WTC11 (cell line): ENCODE data around the gene SECISBP2. TPM values are rescaled to one million over a fixed set of nuclear protein-coding genes. Genes with fewer than 3 reads are reported as not detected.

Experiments used
- ATAC-seq: fragments of 200-7000 bp; cut with Tn5 transposase; 2 replicates; pipeline ENCODE4 v1.10.0; 2021; ENCODE audit warnings: mild to moderate bottlenecking, moderate library complexity
- CTCF ChIA-PET: fragments of 300-600 bp; sonication (Branson Sonifier 250); formaldehyde crosslinking; loops from one replicate; lab custom pipeline; 2021; ENCODE audit warnings: antibody characterized with exemption; lab: Charles Lee
- POLR2A ChIA-PET: fragments of 350-600 bp; sonication (Branson Sonifier 250); formaldehyde crosslinking; loops from one replicate; lab custom pipeline; 2021; ENCODE audit warnings: antibody characterized with exemption; lab: Charles Lee
- DNase-seq: peaks from one replicate; pipeline ENCODE4 v3.0.0; 2021; ENCODE audit warnings: low spot score
- H3K27ac Mint-ChIP-seq: 2 replicates; pipeline ENCODE4 v1.8.0; 2021; ENCODE audit warnings: mixed read lengths
- H3K27me3 Mint-ChIP-seq: 2 replicates; pipeline ENCODE4 v1.8.0; 2021; ENCODE audit warnings: low read depth, mild to moderate bottlenecking, moderate library complexity, mixed read lengths
- H3K36me3 Mint-ChIP-seq: 2 replicates; pipeline ENCODE4 v1.8.0; 2021; ENCODE audit warnings: mixed read lengths
- H3K4me1 Mint-ChIP-seq: 2 replicates; pipeline ENCODE4 v1.8.0; 2022; ENCODE audit warnings: mixed read lengths
- H3K4me3 Mint-ChIP-seq: 2 replicates; pipeline ENCODE4 v1.8.0; 2021; ENCODE audit warnings: mild to moderate bottlenecking, moderate library complexity, mixed read lengths
- H3K9me3 Mint-ChIP-seq: 2 replicates; pipeline ENCODE4 v1.8.0; 2021; ENCODE audit warnings: mixed read lengths
- AR ChIP-seq: fragments of 250-450 bp; sonication (Bioruptor Pico); IDR thresholded peaks from 2 replicates; pipeline ENCODE4 v1.9.0; 2021; ENCODE audit warnings: mild to moderate bottlenecking
- ATF3 ChIP-seq: sonication (generic); formaldehyde crosslinking; conservative IDR thresholded peaks from 2 replicates; pipeline ENCODE4 v1.8.1; 2022; ENCODE audit warnings: mild to moderate bottlenecking, missing genetic modification reagents
- EMX1 ChIP-seq: fragments of 250-450 bp; sonication (Bioruptor Pico); IDR thresholded peaks from 2 replicates; pipeline ENCODE4 v1.8.0; 2021; ENCODE audit warnings: mild to moderate bottlenecking
- ESRRA ChIP-seq: sonication (generic); formaldehyde crosslinking; IDR thresholded peaks from 2 replicates; pipeline ENCODE4 v1.8.1; 2022; ENCODE audit warnings: mild to moderate bottlenecking, missing genetic modification reagents, borderline replicate concordance
- MAX ChIP-seq: sonication (generic); formaldehyde crosslinking; IDR thresholded peaks from 2 replicates; pipeline ENCODE4 v1.8.0; 2022; ENCODE audit warnings: mild to moderate bottlenecking, missing genetic modification reagents
- NR1H2 ChIP-seq: sonication (generic); formaldehyde crosslinking; IDR thresholded peaks from 2 replicates; pipeline ENCODE4 v1.9.0; 2021; ENCODE audit warnings: mild to moderate bottlenecking, moderate library complexity, missing genetic modification reagents
- OVOL2 ChIP-seq: fragments of 250-450 bp; sonication (Bioruptor Pico); IDR thresholded peaks from 2 replicates; pipeline ENCODE4 v1.9.0; 2021; ENCODE audit warnings: mild to moderate bottlenecking, borderline replicate concordance
- RORB ChIP-seq: fragments of 250-450 bp; sonication (Bioruptor Pico); IDR thresholded peaks from 2 replicates; pipeline ENCODE4 v1.9.0; 2021; ENCODE audit warnings: mild to moderate bottlenecking
- TCF7 ChIP-seq: sonication (generic); formaldehyde crosslinking; IDR thresholded peaks from 2 replicates; pipeline ENCODE4 v1.8.0; 2022; ENCODE audit warnings: mild to moderate bottlenecking, low read depth, missing genetic modification reagents, moderate library complexity
- TP53 ChIP-seq: sonication (generic); formaldehyde crosslinking; IDR thresholded peaks from 2 replicates; pipeline ENCODE4 v1.8.1; 2023; ENCODE audit warnings: mild to moderate bottlenecking, missing genetic modification reagents
- ZNF416 ChIP-seq: fragments of 250-450 bp; sonication (Bioruptor Pico); IDR thresholded peaks from 2 replicates; pipeline ENCODE4 v1.9.0; 2021; ENCODE audit warnings: mild to moderate bottlenecking, inconsistent platforms
- ZNF423 ChIP-seq: fragments of 250-450 bp; sonication (Bioruptor Pico); IDR thresholded peaks from 2 replicates; pipeline ENCODE4 v2.1.2; 2022; ENCODE audit warnings: mild to moderate bottlenecking, moderate library complexity
- ZNF532 ChIP-seq: fragments of 250-450 bp; sonication (Bioruptor Pico); IDR thresholded peaks from 2 replicates; pipeline ENCODE4 v1.9.0; 2021; ENCODE audit warnings: mild to moderate bottlenecking, borderline replicate concordance
- ZNF671 ChIP-seq: fragments of 250-450 bp; sonication (Bioruptor Pico); IDR thresholded peaks from 2 replicates; pipeline ENCODE4 v1.8.0; 2021; ENCODE audit warnings: mild to moderate bottlenecking
- total RNA-seq: library from RNA; stranded (reverse); gene quantifications from 3 replicates; pipeline ENCODE4 v1.2.3, GENCODE V29; 2021
- TF ChIP-seq, protein P1 (sequence below): sonication (generic); formaldehyde crosslinking; IDR thresholded peaks from 2 replicates; pipeline ENCODE4 v1.8.1; 2023; ENCODE audit warnings: mild to moderate bottlenecking, missing genetic modification reagents
- TF ChIP-seq, protein P2 (sequence below): sonication (generic); formaldehyde crosslinking; IDR thresholded peaks from 2 replicates; pipeline ENCODE4 v1.8.1; 2022; ENCODE audit warnings: missing genetic modification reagents, borderline replicate concordance
- TF ChIP-seq, protein P3 (sequence below): sonication (generic); formaldehyde crosslinking; IDR thresholded peaks from 2 replicates; pipeline ENCODE4 v1.8.1; 2022; ENCODE audit warnings: low read depth, missing genetic modification reagents, borderline replicate concordance
- TF ChIP-seq, protein P4 (sequence below): fragments of 250-450 bp; sonication (Bioruptor Pico); conservative IDR thresholded peaks from 2 replicates; pipeline ENCODE4 v1.9.0; 2021; ENCODE audit warnings: mild to moderate bottlenecking
- TF ChIP-seq, protein P5 (sequence below): sonication (generic); formaldehyde crosslinking; IDR thresholded peaks from 2 replicates; pipeline ENCODE4 v1.8.0; 2022; ENCODE audit warnings: mild to moderate bottlenecking, missing genetic modification reagents

The SECISBP2 gene
- total RNA-seq, 1 experiment from 2014 or later = 66.2 TPM

GRCh38 chr9:89397471-89397870 is 79.2 kb downstream of the SECISBP2 start:
- H3K27ac Mint-ChIP-seq = no peak overlapping the region
- TF ChIP-seq NR1H2 (CRISPR knock-in tag) = no peak
- TF ChIP-seq TP53 (CRISPR knock-in tag) = no peak
- TF ChIP-seq ZNF532 (CRISPR knock-in tag) = no peak
- no peak for TF ChIP-seq TCF7
- no peak for TF ChIP-seq ATF3 (CRISPR knock-in tag)
- TF ChIP-seq, protein P1, sequence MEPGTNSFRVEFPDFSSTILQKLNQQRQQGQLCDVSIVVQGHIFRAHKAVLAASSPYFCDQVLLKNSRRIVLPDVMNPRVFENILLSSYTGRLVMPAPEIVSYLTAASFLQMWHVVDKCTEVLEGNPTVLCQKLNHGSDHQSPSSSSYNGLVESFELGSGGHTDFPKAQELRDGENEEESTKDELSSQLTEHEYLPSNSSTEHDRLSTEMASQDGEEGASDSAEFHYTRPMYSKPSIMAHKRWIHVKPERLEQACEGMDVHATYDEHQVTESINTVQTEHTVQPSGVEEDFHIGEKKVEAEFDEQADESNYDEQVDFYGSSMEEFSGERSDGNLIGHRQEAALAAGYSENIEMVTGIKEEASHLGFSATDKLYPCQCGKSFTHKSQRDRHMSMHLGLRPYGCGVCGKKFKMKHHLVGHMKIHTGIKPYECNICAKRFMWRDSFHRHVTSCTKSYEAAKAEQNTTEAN (CRISPR knock-in tag) = no peak
- no peak for TF ChIP-seq ESRRA (CRISPR knock-in tag)
- TF ChIP-seq, protein P2, sequence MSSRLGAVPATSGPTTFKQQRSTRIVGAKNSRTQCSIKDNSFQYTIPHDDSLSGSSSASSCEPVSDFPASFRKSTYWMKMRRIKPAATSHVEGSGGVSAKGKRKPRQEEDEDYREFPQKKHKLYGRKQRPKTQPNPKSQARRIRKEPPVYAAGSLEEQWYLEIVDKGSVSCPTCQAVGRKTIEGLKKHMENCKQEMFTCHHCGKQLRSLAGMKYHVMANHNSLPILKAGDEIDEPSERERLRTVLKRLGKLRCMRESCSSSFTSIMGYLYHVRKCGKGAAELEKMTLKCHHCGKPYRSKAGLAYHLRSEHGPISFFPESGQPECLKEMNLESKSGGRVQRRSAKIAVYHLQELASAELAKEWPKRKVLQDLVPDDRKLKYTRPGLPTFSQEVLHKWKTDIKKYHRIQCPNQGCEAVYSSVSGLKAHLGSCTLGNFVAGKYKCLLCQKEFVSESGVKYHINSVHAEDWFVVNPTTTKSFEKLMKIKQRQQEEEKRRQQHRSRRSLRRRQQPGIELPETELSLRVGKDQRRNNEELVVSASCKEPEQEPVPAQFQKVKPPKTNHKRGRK (CRISPR knock-in tag) = no peak
- TF ChIP-seq EMX1 = no peak
- TF ChIP-seq, protein P3, sequence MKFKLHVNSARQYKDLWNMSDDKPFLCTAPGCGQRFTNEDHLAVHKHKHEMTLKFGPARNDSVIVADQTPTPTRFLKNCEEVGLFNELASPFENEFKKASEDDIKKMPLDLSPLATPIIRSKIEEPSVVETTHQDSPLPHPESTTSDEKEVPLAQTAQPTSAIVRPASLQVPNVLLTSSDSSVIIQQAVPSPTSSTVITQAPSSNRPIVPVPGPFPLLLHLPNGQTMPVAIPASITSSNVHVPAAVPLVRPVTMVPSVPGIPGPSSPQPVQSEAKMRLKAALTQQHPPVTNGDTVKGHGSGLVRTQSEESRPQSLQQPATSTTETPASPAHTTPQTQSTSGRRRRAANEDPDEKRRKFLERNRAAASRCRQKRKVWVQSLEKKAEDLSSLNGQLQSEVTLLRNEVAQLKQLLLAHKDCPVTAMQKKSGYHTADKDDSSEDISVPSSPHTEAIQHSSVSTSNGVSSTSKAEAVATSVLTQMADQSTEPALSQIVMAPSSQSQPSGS (CRISPR knock-in tag) = no peak
- no peak for TF ChIP-seq MAX
- no peaks in the 10 kb centered on the region for H3K9me3 Mint-ChIP-seq
- CTCF ChIA-PET = no interaction called here
- no peak overlapping the region for H3K4me3 Mint-ChIP-seq
- H3K4me1 Mint-ChIP-seq = no peaks in the 10 kb centered on the region
- POLR2A ChIA-PET = no interaction called here
- no peaks in the 10 kb centered on the region for H3K27me3 Mint-ChIP-seq
- H3K36me3 Mint-ChIP-seq = peaks cover 64% of the 10 kb centered on the region
- ATAC-seq (no peak), DNase-seq (no peak)

- DNase-seq (no peak), ATAC-seq (no peak)
- no peaks in the 10 kb centered on the region for H3K9me3 Mint-ChIP-seq
- no peaks in the 10 kb centered on the region for H3K27me3 Mint-ChIP-seq
- H3K4me1 Mint-ChIP-seq = no peaks in the 10 kb centered on the region
- H3K36me3 Mint-ChIP-seq = peaks cover 61% of the 10 kb centered on the region
- no peak for TF ChIP-seq ZNF423
- no peak for TF ChIP-seq EMX1
- TF ChIP-seq AR (CRISPR knock-in tag) = no peak
- TF ChIP-seq ZNF416 (CRISPR knock-in tag) = no peak
- no peak for TF ChIP-seq RORB (CRISPR knock-in tag)
- no peak for TF ChIP-seq ATF3 (CRISPR knock-in tag)
- no peak for TF ChIP-seq OVOL2 (CRISPR knock-in tag)
- TF ChIP-seq, protein P4, sequence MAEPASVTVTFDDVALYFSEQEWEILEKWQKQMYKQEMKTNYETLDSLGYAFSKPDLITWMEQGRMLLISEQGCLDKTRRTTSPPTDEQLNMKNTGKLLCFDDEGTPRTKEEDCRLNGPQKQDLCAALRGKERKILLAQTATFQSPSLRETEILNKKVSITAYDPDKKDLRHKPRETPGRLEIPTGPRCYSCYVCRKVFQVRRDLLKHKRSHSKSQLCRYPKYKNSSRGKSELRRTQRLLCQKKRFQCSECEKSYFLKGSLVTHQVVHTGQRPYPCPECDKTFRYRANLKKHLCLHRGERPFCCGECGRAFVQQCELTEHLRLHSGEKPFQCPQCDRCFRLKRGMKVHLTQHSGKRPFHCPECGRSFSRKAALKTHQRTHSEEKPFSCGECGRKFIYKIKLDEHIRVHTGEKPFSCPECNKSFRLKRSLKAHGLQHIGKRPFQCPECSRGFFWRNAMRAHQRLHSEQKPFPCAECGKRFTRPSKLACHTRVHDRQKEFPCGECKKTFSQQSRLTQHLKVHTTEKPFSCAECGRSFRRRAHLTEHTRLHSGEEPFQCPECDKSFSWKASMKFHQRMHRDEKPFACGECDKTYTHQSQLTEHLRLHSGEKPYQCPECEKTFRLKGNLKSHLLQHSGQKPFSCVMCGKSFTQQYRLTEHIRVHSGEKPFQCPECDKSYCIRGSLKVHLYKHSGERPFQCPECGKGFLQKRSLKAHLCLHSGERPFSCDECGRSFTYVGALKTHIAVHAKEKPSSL (CRISPR knock-in tag) = no peak
- no peak for TF ChIP-seq ZNF671 (CRISPR knock-in tag)
- TF ChIP-seq, protein P5, sequence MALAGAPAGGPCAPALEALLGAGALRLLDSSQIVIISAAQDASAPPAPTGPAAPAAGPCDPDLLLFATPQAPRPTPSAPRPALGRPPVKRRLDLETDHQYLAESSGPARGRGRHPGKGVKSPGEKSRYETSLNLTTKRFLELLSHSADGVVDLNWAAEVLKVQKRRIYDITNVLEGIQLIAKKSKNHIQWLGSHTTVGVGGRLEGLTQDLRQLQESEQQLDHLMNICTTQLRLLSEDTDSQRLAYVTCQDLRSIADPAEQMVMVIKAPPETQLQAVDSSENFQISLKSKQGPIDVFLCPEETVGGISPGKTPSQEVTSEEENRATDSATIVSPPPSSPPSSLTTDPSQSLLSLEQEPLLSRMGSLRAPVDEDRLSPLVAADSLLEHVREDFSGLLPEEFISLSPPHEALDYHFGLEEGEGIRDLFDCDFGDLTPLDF = no peak
- no peak overlapping the region for H3K27ac Mint-ChIP-seq
- CTCF ChIA-PET = interaction anchor here (0.6 to 1.1 kb wide), 2 partner anchors 187 to 194 kb away, joined by 3 read pairs; no protein-coding TSS in a partner anchor
- no peak overlapping the region for H3K4me3 Mint-ChIP-seq
- POLR2A ChIA-PET = no interaction called here
These were observed 80.3 kb downstream of the SECISBP2 start for GRCh38 chr9:89398621-89399020.
